ENCODE results near the gene GRB10.

GRB10 gene

DNA sequence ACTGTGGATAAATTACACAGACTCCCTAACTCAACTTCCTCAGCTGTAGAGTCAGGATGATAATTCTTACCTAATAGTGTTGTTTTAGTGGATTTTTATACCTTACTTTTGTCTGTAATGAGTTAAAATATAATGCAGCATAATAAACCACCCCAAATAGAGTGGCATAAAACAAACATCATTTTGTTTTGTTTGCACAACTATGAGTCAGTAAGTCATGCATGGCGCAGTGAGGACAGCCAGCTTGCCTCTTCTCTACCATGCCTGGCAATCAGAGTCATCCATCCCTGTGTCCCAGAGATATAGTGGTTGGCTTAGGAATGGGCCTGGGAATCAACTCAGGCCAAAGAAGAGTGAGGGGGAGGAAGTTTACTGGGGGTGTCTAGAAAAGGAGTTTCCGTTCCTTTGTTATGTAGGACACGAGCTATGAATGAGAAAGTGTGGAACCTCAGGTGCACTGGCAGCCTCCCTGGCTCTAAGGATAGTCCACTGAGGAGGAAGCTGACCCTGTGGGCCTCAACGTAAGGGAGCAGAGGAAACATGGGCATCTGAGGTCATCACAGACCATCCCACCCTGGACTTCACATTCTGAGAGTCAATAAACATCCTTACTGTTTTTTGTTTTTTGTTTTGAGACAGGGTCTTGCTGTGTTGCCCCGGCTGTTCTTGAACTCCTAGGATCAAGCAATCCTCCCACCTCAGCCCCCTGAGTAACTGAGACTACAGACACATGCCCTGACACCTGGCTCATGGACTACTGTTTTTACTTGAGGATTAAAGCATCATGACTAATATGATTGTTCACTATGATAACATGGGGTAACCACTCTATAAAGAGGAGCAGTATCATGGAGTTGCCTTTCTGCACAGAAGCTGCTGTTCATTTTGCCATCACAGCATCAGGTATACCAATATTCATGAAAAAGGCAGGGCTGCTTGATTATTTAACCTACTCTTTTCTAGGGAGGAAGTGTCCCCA lies 21.0 kb upstream of the GRB10 start:
- no peak for DNase-seq (ENCODE audit: low read depth in 2 of 2)

DNA sequence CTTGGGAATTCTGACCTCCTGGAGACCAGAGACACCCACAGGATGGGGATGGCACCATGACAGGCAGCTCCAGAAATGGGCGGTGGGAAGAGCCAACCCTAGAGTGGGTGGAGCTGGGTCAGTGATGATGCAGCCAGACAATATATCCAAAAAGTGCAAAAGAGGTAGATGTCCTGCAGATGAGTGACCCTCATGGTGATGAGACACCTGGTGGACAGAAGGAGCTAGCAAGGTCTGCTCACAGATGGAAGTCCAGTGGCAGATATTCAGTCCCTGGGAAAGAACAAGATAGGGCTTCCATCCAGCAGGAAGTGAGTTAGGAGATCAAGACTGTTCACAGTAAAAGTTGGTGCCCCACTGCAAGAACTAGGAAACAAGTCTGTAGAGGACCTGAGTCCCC lies 19.2 kb upstream of the GRB10 start:
- no peak for DNase-seq (ENCODE audit: low read depth in 2 of 2)

DNA sequence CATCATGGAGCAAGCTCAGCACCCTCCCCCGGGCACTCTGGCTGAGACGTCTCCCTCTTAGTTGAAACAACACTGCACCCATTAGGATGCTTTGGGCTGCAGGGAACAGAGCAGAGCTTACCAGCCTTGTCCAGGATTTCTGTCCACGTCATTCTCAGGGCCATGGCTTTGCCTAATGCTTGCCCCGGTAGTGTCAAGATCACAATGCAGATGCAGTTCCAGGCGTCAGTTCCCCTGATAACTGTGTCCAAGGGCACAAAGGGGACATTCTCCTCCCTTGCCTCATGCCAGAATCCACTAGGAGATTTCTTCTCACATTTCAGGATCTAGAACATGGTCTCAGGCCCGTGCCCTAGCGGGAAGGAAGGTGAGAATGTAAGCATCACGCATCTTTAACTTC lies 17.2 kb upstream of the GRB10 start:
- no peak for DNase-seq (ENCODE audit: low read depth in 2 of 2)

DNA sequence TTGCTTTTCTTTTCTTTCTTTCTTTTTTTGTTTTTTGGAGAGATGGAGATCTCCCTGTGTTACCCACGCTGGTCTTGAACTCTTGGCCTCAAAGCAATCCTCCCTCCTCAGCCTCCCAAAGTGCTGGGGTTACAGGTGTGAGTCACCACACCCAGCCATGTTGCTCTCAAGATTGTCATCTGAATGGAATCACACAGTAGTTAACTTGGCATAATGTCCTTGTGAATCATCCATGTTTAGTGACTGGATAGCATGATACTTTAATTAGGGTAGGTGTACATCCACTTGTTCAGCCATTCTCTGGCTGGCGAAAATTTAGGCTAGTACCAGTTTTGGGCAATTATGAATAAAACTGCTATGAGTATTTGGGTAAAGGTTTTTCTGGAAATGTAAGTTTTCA lies 15.4 kb upstream of the GRB10 start:
- no peak for DNase-seq (ENCODE audit: low read depth in 2 of 2)

DNA sequence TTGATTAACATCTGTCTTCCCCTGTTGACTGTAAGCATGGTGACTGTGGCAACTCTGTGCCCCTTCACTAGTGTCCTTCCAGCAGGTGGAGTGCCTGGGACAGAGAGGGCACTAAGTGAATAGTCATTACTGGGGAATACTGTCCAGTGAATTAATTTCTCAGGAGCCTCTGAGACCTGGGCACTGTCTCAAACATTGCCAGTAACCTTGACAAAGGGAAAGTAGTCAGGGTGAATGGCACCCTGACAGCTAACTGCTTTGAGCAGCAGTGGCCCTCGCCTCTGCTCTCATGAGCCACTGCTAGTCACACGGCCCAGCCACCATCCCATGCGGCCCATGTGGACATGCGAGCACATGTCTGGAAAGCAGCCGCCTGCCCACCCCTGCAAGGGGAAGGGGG lies 13.1 kb upstream of the GRB10 start:
- no peak for DNase-seq (ENCODE audit: low read depth in 2 of 2)

DNA sequence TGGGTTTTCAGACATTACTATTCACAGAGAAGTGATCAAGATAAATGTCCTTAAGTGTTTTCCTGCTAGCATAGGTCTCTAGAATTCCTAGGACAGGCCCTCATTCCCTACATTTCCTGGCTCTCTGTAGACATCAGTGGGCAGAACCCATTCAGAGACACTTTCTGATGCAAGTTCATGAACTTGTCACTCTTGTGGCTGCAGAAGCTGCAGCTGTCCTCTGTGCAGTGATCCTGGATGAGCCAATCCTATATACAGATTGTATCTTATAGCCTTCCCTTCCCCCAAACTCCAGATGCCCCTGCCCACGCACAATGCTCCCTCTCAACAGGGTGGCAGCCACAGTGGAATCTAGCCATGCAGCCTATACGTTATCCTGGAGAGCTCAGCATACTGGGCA lies 12.6 kb upstream of the GRB10 start:
- no peak for DNase-seq (ENCODE audit: low read depth in 2 of 2)

DNA sequence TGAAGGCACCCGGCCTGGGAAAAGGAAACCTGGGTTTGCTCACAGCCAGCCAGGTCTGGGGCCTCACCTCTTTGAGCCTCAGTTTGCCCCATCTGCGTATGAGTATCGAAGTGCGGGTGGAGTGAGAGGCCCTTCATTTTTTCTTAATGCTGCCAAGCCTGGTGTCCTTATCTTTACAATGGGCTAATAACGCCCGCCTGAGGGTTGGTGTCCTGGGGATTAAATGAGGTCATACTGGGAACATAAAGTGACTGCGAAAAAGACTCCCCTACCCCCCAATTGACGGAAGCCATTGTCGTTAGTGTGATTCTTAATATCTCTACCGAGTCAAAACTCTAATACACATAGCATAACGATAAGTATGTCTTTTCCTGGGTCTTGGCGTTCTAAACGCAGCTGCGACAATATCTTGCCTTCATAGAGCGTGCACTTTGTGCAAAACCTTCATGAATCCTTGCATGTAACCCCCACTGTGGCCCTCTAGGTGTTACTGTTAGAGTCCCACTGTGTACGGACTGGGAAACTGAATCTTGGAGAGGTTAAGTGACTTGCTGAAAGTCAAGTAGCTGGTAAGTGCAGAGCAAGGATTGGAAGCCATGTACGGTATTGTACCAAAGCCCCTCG lies 11.4 kb upstream of the GRB10 start:
- DNase-seq (ENCODE audit: low read depth in 2 of 2), result no peak

DNA sequence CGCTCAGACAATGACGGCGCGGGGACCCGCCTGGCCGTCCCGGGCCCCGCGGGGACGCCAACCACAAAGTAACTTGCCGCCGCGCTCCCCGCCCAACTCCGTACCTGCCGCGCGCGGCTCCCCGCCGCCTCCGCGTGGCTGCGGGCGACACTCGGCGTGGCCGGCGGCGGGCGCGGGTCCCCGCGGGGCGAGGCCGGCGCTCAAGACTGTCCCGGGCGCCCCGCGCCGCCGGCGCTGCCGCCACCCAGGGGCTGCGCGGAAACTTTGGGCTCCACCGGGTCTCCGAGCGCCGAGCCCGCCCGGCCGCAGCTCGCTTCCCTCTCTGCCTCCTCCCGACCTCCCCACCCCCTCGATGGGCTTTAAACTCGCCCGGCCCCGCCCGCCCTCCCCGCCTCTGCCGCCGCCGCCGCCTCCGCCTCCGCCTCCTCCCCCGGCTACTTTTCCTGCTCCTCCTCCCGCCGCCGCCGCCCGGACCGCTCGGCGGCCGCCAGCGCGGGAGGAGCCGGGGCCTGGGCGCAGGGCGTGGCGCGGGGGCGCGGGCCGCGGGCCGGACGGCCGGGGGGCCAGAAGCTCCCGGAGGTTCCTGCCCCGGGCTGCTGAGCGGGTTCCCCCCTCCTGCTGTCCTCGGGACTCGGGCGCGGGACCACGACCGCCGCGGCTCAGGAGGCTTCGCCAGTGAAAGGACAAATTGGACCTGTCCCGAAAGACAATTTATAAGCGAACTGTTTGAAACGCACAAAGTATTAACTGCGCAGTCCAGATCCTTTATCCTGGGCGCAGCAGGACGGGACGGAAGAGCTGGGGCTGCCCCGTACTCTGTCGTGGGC lies 10.6 kb upstream of the GRB10 start:
- no peak for DNase-seq (ENCODE audit: low read depth in 2 of 2)

DNA sequence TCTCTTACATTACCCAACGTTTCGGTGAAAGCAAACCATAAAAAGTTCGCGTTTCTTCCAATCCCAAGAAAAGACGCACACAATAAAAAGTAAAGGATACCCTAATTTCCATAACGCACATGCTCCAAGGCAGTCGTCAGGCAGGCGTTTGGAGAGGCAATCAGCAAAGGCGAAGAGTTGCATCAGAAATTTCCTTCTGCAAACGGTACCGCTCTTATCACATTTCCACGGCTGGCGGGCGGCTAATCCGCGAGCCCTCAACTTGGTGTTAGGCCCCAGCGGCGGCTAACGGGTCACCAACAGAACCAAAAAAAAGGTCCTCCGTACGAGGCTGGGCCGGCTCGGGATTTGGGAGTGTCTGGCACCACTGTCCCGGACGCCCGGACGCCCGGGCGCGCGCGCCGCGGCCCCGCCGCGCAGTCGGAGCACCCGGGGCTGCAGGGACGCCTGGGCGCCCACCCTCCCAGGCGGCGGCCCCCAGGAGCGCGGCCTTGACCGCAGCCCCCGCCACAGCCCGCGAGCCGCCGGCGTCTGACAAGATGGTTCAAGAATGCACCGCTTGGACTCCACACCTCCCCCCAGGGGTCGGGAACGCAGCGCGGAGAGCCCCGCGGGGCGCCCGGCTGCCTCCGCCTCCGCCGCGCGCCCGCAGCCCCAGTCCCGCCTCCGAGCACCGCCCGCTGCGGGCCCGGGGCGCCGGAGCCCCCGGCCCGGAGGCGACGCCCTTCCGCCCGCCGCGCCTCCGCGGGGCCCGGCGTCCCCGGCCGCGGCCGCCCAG lies 9.8 kb upstream of the GRB10 start:
- no peak for DNase-seq (ENCODE audit: low read depth in 2 of 2)

DNA sequence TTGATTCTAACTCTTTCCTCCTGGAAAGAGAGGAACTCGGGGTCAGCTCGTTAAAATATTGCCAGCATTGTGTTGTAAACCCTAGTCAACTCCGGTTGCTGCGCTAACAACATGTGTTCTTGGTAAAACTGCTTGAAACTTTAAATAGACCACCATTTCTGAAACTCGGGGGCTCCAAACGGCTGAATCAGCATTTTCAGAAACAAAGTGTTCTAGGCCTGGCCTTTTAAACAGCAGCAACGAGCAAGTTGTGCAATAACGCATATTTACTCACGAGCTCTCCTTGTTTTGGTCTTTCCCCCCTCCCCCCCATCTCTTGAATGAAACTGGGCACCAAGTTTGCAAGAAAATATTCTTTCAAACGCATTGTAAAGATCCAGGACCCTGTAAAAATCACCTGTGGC lies 9.2 kb upstream of the GRB10 start:
- no peak for DNase-seq (ENCODE audit: low read depth in 2 of 2)

DNA sequence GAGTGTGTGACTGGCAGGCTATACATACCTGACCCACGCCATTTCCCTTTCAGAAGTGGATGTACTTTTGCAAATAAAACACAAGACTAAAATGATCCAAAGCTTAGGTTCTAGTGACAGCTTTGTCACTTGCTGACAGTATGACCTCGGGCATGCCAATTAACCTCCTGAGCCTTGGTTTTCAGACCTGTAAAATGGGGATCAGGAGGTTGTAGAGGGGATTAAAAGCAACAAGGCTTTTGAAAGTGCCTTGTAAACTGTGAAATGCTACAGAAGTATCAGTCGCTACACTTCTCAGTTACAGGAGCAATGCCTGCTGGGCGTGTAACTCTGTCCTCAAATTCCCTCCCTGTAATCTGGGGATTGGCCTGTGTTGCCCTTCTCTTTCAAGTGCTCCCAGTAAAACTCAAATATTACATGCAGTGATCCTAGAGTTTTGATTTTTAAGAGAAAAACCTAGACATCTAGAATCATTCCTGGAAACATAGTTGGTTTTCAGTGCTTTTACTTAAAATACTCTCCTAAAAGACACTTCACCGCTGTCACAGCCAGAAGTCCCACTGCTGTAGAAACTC lies 8.8 kb upstream of the GRB10 start:
- DNase-seq (ENCODE audit: low read depth in 2 of 2), result no peak

DNA sequence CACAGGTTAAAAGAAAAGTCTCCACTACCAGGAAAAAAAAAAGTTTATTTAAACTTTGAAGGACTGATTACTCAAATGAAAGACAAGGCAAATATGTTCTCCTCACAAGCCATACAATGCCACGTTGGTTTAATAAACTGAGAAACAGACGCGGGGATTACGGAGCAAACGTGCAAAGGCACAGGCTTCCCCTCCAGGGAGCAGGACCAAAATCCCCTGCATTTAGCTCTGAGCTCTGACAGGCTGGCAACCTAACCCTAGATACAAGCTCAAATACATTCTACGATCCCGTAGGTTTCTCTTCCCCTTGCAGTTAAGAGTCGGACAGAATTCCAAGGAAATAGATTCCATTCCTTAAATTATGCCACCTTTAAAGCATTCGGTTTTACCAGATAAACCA lies 7.7 kb upstream of the GRB10 start:
- DNase-seq (ENCODE audit: low read depth in 2 of 2), result no peak

DNA sequence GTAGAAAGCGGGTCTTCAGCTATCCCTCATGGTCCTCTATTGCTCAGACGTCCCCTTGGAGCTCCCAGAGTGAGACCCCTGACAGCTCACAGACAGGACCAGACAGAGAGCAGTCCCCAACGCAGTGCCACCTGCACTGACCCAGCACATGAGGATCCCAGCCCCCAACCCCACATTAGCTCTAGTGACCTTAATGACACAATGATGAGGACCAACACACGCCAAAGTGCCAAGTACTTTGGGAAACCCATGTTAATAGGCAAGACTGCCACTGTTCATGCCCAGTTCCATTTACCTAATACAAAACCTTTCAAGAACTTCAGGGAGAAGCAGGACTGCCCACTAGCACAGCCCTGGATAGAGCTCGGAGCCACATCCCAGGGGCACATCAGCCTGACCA lies 5.7 kb upstream of the GRB10 start:
- no peak for DNase-seq (ENCODE audit: low read depth in 2 of 2)

DNA sequence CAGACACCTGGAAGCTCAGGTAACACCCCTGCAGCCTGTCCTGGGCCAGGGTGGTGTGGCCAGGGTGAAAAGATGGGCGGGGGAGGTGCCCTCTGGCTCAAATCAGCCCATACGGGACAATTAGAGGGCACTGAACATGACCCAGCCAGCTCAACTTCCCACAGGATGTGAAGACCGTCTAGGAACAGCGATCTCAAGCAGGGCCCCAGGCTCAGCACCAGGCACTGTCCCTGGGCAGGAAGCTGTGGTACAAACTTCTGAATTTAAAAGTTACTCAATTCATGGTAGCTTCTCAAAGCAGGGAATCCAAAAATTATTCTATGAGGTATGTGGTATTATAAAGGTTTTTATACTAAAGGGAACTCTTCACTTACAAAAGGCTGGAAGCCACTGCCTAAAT lies 5.1 kb upstream of the GRB10 start:
- DNase-seq (ENCODE audit: low read depth in 2 of 2), result no peak

DNA sequence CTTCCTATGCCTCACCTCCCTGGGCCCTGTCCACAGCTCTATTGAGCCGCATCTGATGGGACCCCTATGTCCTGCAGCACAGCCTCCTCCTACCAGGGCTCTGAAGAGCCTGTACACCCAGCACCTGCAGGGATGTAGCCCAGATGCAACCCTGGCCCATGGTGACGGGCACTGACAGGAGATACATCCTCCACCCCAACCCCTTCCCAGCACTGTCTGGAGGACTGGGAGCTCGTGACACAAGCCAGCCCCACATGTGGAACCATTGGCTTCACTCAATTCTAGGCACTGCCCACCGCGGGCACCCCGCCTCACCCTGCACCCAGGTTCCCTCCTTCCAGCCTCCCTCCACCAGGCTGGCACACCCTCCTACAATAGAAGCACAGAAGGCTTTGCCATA lies 2.6 kb upstream of the GRB10 start:
- no peak for DNase-seq (ENCODE audit: low read depth in 2 of 2)

DNA sequence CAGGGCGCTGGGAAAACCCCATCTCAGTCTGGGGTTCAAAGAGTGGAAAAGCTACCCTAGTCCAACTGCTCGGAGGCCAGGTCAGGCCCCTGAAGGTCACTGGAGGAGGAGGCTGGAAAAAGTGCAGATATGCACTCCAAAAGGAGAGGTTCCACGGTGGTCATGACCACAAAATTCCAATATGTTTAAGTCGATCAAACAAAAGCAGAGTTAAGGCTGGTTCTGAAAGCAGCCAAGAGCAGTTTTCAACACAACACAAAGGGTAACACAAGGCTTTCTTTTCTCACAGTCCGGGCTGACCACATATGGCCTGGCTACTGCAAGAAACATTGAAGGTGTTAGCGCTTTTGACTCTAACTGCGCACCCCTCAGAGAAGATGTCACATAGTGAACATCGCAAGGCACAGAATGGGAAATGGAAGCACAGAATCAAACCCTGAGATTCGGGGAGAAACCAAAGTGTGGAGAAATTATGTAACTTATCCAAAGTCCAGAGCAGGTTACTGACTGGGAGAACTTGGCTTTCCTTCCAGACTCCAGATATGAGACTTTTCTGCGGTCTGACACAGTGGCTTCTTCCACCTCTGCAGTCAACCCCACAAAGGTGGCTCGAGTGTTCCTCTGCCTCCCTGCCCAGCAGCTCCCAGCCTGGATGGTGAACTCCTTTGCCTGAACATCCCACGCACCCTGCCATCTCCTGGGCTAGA lies 1.3 kb upstream of the GRB10 start:
- no peak for DNase-seq (ENCODE audit: low read depth in 2 of 2)

DNA sequence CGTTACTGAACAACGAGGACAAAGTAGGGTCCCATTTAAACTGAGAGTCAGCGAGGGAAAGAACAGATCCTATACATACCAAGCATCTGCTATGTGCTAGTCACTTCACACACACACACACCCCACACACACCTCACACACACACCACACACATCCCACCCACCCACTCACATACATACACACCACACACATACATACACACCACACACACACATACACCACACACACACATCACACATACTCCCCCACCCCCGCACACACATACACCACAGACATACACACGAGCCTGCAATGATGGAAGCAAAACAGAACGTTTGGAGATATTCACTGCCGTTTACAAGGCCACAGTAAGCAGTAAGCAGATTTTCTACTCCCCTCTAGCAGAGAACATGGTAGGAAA lies 607 bp upstream of the GRB10 start:
- no peak for DNase-seq (ENCODE audit: low read depth in 2 of 2)

DNA sequence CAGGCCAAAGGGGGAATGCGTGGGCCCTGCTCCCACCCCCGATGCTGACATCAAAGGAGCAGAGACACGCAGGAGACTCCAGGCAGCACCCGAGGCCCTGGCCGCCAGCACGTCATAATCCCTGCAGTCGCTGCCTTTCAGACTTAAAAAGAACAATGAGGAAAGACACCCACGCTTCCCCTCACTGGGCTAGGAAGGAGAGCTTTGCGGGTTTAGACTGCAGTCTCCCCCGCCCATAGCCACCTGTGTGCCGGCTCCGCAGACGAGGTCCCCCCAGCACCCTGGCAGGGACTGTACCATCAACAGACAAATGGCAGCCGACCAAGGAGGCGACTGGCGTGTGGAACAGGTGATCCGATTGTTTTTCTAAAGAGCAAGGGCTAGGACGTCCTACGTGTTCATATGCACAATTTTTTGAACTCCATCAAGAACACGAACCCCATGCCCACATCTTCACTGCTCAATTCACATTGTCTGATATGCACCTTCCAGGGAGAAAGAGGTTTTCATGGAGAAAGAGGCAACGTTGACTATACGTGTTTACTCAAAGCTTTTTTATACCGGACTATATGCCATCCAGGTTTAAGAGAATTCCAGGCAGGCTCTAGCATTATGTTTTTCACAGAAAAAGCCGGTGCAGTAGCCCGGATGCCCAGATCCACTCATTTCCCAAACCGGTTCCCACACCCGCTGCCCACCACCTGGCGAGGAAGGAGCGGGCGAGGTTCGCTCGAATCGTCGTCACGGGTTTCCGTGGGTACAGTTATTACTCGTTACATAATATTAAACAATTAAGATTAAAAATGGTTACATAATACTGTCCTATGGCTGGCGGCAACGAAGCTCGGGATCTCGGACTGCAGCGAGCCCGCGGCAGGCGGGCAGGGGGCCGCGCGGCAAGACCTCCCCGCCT lies 1.1 kb downstream of the GRB10 start:
- DNase-seq (ENCODE audit: low read depth in 2 of 2), result no peak

DNA sequence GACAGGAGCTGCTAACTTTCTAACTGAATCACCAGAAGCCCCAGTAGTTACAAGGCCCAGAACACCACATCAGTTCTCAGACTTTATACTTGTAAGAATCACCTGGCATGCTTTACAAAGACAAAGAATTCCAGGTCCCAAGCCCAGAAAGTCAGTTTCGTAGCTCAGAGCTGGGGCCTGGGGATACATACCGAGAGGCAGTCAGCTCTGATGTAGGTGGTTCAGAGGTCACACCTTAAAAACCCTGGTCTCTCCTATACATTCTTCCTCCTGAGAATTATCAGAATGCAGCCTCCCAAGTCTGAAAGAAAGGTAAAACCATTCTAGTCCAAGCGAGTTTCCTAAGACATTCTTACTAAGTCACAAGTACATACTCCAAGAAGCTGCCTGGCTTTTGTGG lies 2.3 kb downstream of the GRB10 start:
- no peak for DNase-seq (ENCODE audit: low read depth in 2 of 2)

DNA sequence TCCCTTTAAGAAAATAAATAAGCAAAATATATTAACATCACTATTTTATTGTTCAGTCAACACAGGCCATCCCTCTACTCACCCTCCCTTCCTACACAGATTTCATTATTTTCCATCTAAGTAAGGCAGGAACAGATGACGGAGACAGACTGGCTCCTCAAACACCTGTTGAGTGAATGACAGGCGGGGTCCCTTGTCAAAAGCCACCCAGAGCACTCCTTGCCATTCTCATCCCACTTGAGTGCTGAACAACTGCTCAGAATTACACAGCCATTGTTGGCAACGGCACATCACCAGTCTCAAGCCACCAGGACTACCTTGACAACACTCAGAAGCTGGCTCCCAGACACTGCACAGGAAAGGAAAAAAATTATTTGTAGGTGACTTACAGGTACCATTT lies 3.3 kb downstream of the GRB10 start:
- DNase-seq (ENCODE audit: low read depth in 2 of 2), result no peak
